NCI-H69 (cell line): ENCODE data around the gene ZC3H18.

ENCODE experiments used
- DNase-seq: peaks from one replicate; lab custom pipeline; 2025; lab: John Stamatoyannopoulos, UW

The ZC3H18 gene

GRCh38 chr16:88549671-88550245 is 20.4 kb upstream of the ZC3H18 start:
- no peak for DNase-seq

DNA sequence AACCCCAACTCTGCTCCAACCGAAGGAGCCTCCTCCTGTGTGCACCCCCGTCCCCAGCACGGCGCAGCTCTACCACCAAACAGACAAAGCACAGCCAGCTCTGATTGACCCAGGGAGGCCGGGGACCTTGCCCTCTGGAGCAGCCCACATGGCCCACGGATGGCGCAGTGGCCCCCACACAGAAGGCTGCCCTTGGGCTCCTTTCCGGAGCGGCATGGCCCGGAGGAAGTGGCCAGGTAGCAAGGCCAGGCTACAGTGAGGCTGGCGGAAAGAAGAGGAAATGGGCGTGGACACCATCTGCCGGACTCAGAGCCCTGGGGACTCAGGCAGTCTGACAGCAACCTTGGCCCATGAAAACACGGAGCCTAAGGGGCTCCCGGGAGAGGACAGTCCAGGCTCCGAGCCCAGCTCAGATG is 19.9 kb upstream of the ZC3H18 start:
- DNase-seq, result peak; percentile 70

DNA sequence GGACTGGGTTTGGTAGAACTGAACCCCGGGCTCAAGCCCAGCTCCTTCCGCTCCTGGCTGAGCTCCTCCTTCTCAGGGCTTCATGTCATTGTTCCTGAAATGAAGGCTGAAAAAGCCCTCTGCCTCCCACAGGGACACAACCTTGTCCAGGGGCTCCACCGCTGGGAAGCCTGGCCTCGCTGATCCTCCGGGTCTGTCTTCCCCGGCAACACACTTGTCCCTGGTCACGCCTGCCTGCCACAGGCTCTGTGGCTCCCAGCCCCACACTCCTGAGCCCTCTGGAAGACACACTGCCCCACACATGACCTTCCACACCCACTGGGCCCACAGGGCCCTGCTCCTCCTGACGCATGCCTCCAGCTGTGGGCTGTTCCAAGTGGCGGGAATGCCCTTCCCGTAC is 18.0 kb upstream of the ZC3H18 start:
- no peak for DNase-seq

DNA sequence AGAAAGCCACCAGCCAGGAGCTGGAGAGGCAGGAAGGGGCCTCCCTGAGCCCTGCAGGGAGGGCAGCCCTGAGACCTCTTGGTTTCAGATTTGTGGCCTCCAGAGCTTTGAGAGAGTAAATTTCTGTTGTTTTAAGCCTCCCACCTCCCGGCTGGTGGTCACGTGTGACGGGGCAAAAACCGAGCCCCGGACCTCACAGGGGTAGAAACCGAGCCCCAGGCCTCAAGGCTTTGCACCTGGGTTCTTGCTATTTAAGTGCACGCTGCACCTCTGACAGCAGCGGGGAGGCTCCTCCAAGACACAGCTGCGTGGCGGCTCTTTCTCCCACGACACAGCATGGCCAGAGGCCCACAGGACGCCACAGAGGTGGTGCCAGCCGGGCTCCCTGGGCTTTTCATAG is 17.4 kb upstream of the ZC3H18 start:
- no peak for DNase-seq

DNA sequence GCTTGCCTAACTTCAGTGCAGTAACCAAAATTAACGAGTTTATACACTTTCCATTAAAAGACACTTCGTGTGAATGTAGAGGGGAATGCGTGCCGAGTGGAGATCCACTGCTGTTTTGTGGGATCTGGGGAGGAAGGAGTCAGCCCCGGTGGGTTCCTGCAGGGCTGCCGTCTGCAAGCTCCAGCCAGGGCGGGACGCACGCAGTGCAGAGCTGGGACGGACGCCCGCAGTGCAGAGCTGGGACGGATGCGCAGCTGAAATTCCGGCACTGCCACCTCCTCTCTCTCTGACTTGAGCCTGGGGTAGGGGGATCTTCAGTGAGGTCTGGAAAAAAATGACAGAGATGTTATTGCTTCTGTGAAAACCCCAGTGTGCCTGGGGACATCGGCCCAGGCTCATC is 16.5 kb upstream of the ZC3H18 start:
- no peak for DNase-seq

DNA sequence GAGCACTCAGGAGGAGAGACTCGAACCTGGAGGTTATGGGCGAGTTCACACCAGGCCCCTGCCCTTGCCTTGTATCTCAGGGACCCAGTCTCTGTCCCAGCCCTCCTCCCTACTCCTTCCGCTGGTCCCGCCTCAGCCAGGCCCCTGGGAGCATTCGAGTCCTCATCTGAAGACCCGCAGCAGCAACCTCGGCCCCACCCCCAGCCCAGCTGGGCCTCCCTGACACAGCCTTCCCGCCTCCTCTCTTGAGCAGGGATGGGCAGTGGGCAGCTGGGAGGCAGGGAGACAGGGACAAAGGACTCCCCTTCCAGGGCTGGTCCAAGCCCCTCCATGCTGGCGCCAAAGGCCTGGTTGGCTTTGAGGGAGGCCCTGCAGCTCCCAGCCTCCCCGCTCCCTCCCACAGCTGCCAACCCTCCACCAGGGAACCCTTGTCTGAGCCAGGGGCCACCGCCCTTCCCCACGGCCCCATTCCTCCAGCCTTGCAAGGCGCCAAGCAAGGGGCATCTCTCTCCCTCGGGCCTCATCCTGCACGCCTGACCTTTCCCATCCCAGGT is 15.4 kb upstream of the ZC3H18 start:
- no peak for DNase-seq

GRCh38 chr16:88556294-88556988 is 13.8 kb upstream of the ZC3H18 start:
- no peak for DNase-seq

- DNase-seq, result peak; percentile 85
Measured at GRCh38 chr16:88558457-88559442, 11.5 kb upstream of the ZC3H18 start.

DNA sequence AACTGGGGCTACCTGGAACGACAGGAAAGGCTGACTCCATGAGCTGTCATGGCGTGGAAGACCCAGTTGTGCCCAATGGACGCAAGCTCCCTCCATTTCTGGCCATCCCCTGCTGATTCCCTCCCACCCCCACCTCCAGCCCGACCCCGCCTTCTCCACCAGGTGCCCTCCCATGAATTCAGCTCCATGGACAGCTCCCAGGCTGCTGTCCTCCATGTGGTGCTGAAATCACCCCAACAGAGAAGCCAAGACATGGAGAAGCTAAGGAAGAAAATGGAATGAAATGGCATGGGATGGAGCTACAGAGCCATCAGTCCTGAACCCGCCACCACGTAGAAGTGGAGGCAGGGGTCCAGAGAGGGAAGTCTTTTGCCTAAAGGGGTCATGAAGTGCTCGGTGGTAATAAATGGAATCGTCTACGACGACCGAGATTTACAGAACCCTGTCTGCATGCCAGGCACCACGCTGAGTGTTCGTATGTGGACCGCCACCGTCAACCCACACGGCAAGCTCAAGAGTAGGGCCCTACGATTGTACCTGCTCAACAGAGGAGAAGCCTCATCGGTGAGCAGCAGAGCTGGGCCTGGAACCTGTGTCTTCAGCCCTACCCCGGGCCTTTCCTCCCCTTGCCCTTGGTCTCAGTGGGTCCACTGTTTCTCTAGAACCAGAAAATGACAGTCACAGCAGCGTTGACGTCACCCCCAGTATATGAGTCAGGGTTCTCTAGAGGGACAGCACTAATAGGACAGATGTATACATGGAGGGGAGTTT is 9.3 kb upstream of the ZC3H18 start:
- DNase-seq, result no peak

DNA sequence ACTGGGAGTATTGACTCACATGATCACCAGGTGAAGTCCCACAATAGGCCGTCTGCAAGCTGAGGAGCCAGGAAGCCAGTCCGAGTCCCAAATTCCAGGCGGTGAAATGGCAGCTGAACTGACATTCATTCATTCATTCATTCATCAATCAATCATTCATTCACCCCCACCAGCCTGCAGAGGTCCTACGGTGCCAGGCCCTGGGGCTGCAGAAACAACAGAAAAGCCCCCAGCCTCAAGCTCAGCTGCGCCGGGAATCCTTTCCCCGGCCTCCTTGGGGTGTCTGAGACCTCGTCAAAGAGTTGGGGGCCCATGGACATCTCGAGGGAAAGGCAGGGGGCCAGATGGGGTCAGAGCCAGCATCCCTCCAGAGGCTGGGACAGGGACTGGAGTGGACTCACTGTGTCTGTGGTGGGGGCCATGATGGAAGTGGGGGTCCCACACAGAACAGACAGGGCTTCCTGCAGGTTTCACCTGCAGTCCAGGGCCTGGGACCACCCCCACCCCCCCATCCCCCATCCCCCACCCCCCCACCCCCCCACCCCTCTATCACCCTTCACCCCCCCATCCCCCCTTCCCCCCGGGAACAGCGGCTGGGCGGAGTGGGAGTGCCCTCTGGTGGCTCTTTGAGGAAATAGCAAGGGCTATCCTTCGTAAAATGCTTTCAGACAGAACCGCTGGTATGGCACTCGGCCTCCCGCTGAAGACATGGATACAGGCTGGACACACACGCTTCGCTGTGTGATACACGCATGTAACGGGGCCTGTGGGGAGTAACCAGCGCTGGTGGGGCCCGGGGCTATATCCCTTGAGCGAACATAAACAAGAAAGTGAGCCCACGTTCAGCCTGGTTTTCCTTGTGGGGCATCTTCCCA is 8.5 kb upstream of the ZC3H18 start:
- DNase-seq, result peak; percentile 44

DNA sequence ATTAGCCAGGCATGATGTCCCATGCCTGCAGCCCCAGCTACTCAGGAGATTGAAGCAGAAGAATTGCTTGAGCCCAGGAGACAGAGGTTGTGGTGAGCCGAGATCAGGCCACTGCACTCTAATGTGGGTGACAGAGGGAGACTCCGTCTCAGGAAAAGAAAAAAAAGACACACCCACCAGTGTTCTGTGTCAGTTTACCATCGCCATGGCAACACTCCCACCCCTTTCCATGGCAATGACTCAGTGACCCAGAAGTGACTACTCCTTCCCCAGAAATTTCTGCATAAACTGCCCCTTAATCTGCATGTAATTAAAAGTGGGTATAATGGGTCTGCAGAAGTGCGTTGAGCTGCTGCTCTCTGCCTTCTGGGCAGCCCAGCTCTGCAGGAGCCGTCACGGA is 4.0 kb upstream of the ZC3H18 start:
- no peak for DNase-seq

DNA sequence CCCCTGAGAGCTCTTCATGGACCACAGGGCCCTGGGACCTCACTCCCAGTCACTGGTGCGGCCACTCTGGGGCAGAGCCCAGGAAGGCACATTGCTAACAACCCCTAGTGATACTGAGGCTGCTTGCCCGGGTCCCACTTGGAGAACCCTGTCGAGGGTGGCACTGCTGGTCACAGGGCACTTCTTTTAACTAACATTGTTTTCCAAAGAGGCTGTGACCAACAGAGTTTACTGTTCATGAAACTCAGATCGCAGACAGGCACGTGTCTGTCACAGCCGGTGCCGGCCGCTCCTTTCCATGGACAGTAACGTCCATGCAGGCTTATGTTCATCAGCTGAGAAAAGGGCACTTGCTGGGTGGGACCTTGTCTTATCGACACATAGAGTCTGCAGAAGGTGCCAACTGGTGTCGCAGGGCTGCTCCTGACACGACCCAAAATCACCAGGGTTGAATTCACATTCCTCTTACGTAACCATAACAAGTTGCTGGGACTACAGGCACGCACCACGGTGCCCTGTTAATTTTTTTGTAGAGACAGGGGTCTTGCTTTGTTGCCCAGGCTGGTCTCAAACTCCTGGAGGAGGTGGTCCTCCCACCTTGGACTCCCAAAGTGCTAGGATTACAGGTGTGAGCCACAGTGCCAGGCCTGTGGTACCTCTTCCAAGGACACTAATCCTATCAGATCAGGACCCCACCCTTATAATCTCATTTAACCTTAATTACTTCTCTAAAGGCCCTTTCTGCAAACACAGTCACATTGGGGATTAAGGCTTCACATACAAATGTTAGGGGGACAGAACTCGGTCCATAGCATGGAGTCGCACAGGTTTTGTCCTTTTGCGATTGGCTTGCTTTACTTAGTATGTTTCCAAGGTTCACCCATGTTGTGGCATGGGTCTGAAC is 1.2 kb upstream of the ZC3H18 start:
- no peak for DNase-seq

GRCh38 chr16:88569614-88569984 is 604 bp upstream of the ZC3H18 start:
- DNase-seq, result no peak

- DNase-seq, result peak; percentile 32
Measured at GRCh38 chr16:88570691-88571092, 489 bp downstream of the ZC3H18 start.

DNA sequence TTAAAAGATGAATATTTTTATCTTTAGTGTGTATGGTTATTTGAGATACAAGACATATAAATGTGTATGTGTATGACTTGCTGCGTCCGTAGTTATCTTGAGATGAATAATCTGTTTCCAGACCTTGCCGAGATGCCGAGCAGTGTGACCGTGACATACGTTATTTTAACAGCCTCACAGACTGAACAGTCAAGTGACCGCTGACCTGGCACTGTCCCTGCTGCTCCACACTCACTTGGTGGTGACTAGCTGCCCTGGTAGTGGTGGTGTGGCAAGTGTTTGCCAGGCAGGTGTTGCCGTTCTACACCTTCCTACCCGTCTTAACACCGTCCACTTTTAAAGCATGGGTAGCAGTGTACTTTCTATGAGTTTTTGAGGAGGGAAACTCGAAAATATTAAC is 5.0 kb downstream of the ZC3H18 start:
- DNase-seq, result no peak

- no peak for DNase-seq
Measured at GRCh38 chr16:88576307-88576706, 6.1 kb downstream of the ZC3H18 start.

- DNase-seq, result no peak
Measured at GRCh38 chr16:88577166-88577565, 7.0 kb downstream of the ZC3H18 start.

- no peak for DNase-seq
Measured at GRCh38 chr16:88578446-88579313, 8.5 kb downstream of the ZC3H18 start.

GRCh38 chr16:88580371-88580770 is 10.2 kb downstream of the ZC3H18 start:
- DNase-seq, result no peak
